Mesothelial cell of epicardium (in vitro differentiated cells): ENCODE results near the gene FAM181A. TPM values are rescaled to one million over a fixed set of nuclear protein-coding genes. Genes with fewer than 3 reads are reported as not detected.

Experiments used
- DNase-seq, 2 experiments: peaks; one replicate each; pipeline ENCODE4 v3.0.0; 2021; ENCODE audit warnings: low spot score in 2 of 2; ENCODE audit not compliant: unreplicated experiment in 2 of 2
- H3K27ac Mint-ChIP-seq: 2 replicates; pipeline ENCODE4 v1.8.0; 2021; ENCODE audit warnings: mixed read lengths
- H3K27me3 Mint-ChIP-seq: 2 replicates; pipeline ENCODE4 v1.8.0; 2021; ENCODE audit warnings: low read depth, mixed read lengths
- H3K36me3 Mint-ChIP-seq: 2 replicates; pipeline ENCODE4 v1.8.0; 2021; ENCODE audit warnings: mixed read lengths
- H3K4me1 Mint-ChIP-seq: 2 replicates; pipeline ENCODE4 v1.8.0; 2021; ENCODE audit warnings: mixed read lengths
- H3K4me3 Mint-ChIP-seq: 2 replicates; pipeline ENCODE4 v1.8.0; 2021; ENCODE audit warnings: mild to moderate bottlenecking, moderate library complexity, mixed read lengths
- H3K9me3 Mint-ChIP-seq: 2 replicates; pipeline ENCODE4 v1.8.0; 2021; ENCODE audit warnings: mixed read lengths
- total RNA-seq: library from RNA; stranded (reverse); gene quantifications from 3 replicates; pipeline ENCODE4 v1.2.1, GENCODE V29; 2021
- TF ChIP-seq, protein P1 (sequence below): fragments of 200-600 bp; sonication (generic); IDR thresholded peaks from one replicate; pipeline ENCODE4 v1.5.0; 2021; ENCODE audit warnings: antibody characterized with exemption; ENCODE audit not compliant: unreplicated experiment

FAM181A gene
- total RNA-seq, 1 donor from 2014 or later, result not detected

DNA sequence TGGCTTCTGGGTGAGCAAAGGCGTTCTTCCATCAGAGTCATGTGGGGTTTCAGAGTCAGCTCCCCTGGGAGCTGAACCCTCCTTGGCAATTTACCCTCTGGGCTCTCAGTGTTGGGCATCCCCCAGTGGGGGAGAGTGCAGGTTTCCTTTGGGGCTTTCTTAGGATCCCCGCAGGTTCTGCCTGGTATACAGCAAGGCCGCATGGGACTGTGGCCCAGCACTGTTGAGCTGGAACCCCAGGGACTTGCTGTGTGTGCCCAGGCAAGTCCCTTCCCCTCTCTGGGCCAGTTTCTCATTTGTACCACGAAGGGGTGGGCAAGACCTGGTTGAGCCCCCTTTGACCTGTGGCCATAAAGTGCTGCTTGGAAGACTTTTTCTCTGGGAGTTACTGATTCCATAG lies 5.5 kb downstream of the FAM181A start:
- H3K9me3 Mint-ChIP-seq, result no peaks in the 10 kb centered on the region
- H3K27me3 Mint-ChIP-seq, result peaks cover 37% of the 10 kb centered on the region
- H3K4me1 Mint-ChIP-seq, result no peaks in the 10 kb centered on the region
- TF ChIP-seq, protein P1, sequence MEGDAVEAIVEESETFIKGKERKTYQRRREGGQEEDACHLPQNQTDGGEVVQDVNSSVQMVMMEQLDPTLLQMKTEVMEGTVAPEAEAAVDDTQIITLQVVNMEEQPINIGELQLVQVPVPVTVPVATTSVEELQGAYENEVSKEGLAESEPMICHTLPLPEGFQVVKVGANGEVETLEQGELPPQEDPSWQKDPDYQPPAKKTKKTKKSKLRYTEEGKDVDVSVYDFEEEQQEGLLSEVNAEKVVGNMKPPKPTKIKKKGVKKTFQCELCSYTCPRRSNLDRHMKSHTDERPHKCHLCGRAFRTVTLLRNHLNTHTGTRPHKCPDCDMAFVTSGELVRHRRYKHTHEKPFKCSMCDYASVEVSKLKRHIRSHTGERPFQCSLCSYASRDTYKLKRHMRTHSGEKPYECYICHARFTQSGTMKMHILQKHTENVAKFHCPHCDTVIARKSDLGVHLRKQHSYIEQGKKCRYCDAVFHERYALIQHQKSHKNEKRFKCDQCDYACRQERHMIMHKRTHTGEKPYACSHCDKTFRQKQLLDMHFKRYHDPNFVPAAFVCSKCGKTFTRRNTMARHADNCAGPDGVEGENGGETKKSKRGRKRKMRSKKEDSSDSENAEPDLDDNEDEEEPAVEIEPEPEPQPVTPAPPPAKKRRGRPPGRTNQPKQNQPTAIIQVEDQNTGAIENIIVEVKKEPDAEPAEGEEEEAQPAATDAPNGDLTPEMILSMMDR, result no peak
- H3K4me3 Mint-ChIP-seq, result no peak overlapping the region
- DNase-seq, result no peak
- no peak overlapping the region for H3K27ac Mint-ChIP-seq
- H3K36me3 Mint-ChIP-seq, result no peaks in the 10 kb centered on the region

DNA sequence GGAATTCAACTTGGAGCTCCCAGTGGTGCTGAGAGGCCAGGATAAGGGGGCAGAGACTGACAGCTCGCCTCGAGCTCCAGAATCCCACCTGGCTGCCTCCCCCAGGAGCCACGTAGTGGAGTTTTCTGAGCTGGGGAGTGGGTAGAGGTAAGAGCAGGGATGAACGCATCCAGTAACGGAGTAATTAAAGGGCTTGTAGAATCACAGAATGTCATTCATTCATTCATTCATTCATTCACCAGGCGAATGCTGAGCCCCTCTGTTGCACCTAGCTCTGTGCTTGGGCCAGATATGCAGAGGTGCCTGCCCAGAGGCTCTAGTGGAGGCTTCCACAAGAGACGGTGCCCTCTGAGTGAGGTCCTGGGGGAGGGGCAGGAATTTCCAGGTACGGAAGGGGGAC lies 8.1 kb downstream of the FAM181A start:
- TF ChIP-seq, protein P1, result no peak
- H3K27me3 Mint-ChIP-seq, result peaks cover 57% of the 10 kb centered on the region
- H3K9me3 Mint-ChIP-seq, result no peaks in the 10 kb centered on the region
- H3K27ac Mint-ChIP-seq, result no peak overlapping the region
- no peak overlapping the region for H3K4me3 Mint-ChIP-seq
- H3K4me1 Mint-ChIP-seq, result no peaks in the 10 kb centered on the region
- no peak for DNase-seq
- H3K36me3 Mint-ChIP-seq, result no peaks in the 10 kb centered on the region

DNA sequence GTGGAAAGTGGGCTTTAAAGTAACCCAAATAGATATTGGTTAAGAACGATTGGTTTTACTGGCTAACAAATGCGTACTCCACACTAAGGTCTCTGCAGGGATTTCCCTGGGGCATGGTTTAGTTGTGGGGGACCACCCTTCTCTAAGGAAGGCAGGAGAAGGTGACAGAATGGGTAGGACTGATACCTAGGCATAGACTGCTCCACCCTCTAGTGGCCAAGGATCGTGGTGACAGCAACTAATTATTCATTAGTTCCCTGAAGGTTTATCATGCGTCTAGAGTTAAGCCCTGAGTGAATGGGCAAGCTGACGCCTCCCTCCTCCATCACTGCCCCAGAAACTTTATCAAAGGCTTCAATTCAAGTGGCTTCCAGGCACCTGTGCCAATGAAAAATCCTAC lies 9.1 kb downstream of the FAM181A start:
- Mint-ChIP-seq H3K27me3 (peaks cover 62% of the 10 kb centered on the region), H3K4me1 (no peaks in the 10 kb centered on the region), H3K27ac (no peak overlapping the region), H3K4me3 (no peak overlapping the region), H3K9me3 (no peaks in the 10 kb centered on the region), H3K36me3 (no peaks in the 10 kb centered on the region)
- no peak for DNase-seq
- TF ChIP-seq, protein P1, result peak; percentile 57

DNA sequence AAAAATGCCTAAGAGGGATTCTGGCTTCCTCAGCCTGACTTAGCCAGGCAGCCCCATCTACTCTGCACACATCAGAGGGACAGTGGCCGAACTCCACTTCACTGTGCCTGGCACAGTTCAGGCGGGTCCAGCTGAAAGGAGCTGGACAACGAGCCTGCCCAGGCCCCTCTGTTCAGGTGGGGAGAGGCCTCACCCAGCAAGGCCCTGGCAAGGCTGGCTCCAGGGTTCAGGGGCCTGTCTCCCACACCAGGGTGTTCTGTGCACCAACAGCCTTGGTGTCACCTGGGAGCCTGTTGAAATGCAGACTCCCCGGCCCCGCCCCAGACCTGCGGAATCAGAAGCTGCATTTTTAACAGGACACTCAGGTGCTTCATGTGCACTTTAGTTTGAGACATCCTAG lies 9.8 kb downstream of the FAM181A start:
- H3K9me3 Mint-ChIP-seq, result no peaks in the 10 kb centered on the region
- DNase-seq, result no peak
- no peak overlapping the region for H3K27ac Mint-ChIP-seq
- no peaks in the 10 kb centered on the region for H3K4me1 Mint-ChIP-seq
- TF ChIP-seq, protein P1, result no peak
- peaks cover 62% of the 10 kb centered on the region for H3K27me3 Mint-ChIP-seq
- no peaks in the 10 kb centered on the region for H3K36me3 Mint-ChIP-seq
- no peak overlapping the region for H3K4me3 Mint-ChIP-seq

DNA sequence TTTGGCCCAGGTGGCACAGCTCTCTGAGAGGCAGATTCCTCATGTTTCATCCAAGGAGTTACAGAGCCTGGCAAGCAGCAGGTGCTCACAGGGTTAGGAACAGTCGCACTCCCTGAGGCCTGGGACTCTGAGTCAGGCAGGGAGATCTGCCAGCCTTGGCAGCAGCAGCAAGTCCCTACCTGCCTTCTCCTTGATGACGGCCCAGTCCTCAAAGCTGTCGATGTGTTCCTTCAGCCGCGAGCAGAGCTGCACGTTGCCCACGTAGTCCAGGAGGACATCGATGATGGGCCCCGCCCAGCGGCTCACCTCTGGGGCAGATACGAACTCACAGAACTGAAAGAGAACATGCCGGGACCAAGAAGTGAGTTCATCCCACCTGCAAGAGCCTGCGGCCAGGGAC lies 10.4 kb downstream of the FAM181A start:
- Mint-ChIP-seq H3K4me3 (no peak overlapping the region), H3K9me3 (no peaks in the 10 kb centered on the region), H3K4me1 (no peaks in the 10 kb centered on the region), H3K27me3 (peaks cover 62% of the 10 kb centered on the region), H3K36me3 (no peaks in the 10 kb centered on the region), H3K27ac (no peak overlapping the region)
- TF ChIP-seq, protein P1, result no peak
- DNase-seq, result no peak

DNA sequence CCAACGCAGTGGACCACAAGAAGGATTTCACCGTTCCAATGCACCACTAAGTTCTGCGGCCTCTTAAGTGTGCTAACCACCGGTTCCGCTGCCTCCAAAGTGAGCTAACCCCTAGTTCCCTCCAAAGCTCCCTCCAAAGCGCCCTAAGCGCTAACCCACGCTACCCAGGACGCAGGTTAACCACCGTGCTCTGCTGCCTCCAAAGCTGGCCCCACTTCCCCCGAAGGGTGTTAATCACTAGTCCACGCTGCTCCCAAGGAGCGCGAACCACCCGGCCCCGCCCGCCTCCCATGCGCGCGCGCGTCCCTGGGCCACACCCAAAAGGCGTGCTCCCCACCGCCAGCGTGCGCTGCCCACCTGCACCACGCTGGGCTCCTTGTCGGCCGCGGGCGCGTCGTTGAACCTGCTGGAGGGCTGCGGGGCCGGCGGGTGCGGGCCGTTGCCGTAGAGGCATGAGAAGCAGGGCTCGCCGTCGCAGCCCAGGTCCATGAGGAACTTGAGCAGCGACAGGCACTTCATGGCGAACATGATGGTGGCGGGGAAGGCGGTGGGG lies 11.7 kb downstream of the FAM181A start:
- no peaks in the 10 kb centered on the region for H3K4me1 Mint-ChIP-seq
- DNase-seq, result no peak
- TF ChIP-seq, protein P1, result no peak
- H3K27me3 Mint-ChIP-seq, result peaks cover 59% of the 10 kb centered on the region
- no peak overlapping the region for H3K27ac Mint-ChIP-seq
- no peaks in the 10 kb centered on the region for H3K36me3 Mint-ChIP-seq
- H3K9me3 Mint-ChIP-seq, result no peaks in the 10 kb centered on the region
- H3K4me3 Mint-ChIP-seq, result peak overlapping the region; percentile 44
